ENCODE measurements around the gene ATRN.
A peak's percentile ranks its signal among the peaks of the same experiment; 100 is the strongest.
"Not testable (repeated sequence)": the region's sequence is repeated elsewhere in the genome, so short reads cannot be mapped to it uniquely, and the experiment has no call there.

Gene ATRN

GRCh38 chr20:3470627-3471396, at the start of gene ATRN:
Gene ATRN, plus strand, starts transcription at chr20:3471018. Its CDS starts 90 bp downstream, at chr20:3471108.
- DNase-seq (ENCODE audit: low read depth): peak; percentile 78

GRCh38 chr20:3421985-3422384, 48.8 kb upstream of the ATRN start:
- no peak for DNase-seq (ENCODE audit: low read depth)

- no peak for DNase-seq (ENCODE audit: low read depth)
Measured at GRCh38 chr20:3423126-3423525, 47.7 kb upstream of the ATRN start.

GRCh38 chr20:3426766-3427165, 44.1 kb upstream of the ATRN start:
- not testable (repeated sequence) for DNase-seq (ENCODE audit: low read depth)

- DNase-seq (ENCODE audit: low read depth): no peak
Measured at GRCh38 chr20:3430376-3431069, 40.3 kb upstream of the ATRN start.

- no peak for DNase-seq (ENCODE audit: low read depth)
Measured at GRCh38 chr20:3431109-3431508, 39.7 kb upstream of the ATRN start.

GRCh38 chr20:3432844-3433243, 38.0 kb upstream of the ATRN start:
- DNase-seq (ENCODE audit: low read depth): no peak

GRCh38 chr20:3433744-3434143, 37.1 kb upstream of the ATRN start:
- no peak for DNase-seq (ENCODE audit: low read depth)

- no peak for DNase-seq (ENCODE audit: low read depth)
Measured at GRCh38 chr20:3434232-3434631, 36.6 kb upstream of the ATRN start.

- DNase-seq (ENCODE audit: low read depth): no peak
Measured at GRCh38 chr20:3436864-3437574, 33.8 kb upstream of the ATRN start.

- DNase-seq (ENCODE audit: low read depth): no peak
Measured at GRCh38 chr20:3446779-3447178, 24.0 kb upstream of the ATRN start.

- no peak for DNase-seq (ENCODE audit: low read depth)
Measured at GRCh38 chr20:3447321-3447720, 23.5 kb upstream of the ATRN start.

- no peak for DNase-seq (ENCODE audit: low read depth)
Measured at GRCh38 chr20:3449319-3449718, 21.5 kb upstream of the ATRN start.

- no peak for DNase-seq (ENCODE audit: low read depth)
Measured at GRCh38 chr20:3452136-3452535, 18.7 kb upstream of the ATRN start.

- no peak for DNase-seq (ENCODE audit: low read depth)
Measured at GRCh38 chr20:3452690-3453089, 18.1 kb upstream of the ATRN start.

GRCh38 chr20:3454831-3455230, 16.0 kb upstream of the ATRN start:
- DNase-seq (ENCODE audit: low read depth): no peak

GRCh38 chr20:3456648-3457047, 14.2 kb upstream of the ATRN start:
- no peak for DNase-seq (ENCODE audit: low read depth)

GRCh38 chr20:3459881-3460307, 10.9 kb upstream of the ATRN start:
- no peak for DNase-seq (ENCODE audit: low read depth)

- DNase-seq (ENCODE audit: low read depth): no peak
Measured at GRCh38 chr20:3461211-3461771, 9.5 kb upstream of the ATRN start.

GRCh38 chr20:3461911-3462677, 8.7 kb upstream of the ATRN start:
- no peak for DNase-seq (ENCODE audit: low read depth)

GRCh38 chr20:3464166-3464565, 6.7 kb upstream of the ATRN start:
- DNase-seq (ENCODE audit: low read depth): no peak

- no peak for DNase-seq (ENCODE audit: low read depth)
Measured at GRCh38 chr20:3465301-3465700, 5.5 kb upstream of the ATRN start.

Measured in activated T-helper 1 cell treated with Interleukin-2 at 50 U/mL for 16 hours (primary cell).